HL-60/S4 treated with retinoic acid at 250 ng/mL for 4 days and 3 days (cell line): ENCODE measurements around the gene KCTD2.
"Not testable (repeated sequence)": the region's sequence is repeated elsewhere in the genome, so short reads cannot be mapped to it uniquely, and the experiment has no call there.

Source experiments
- in situ Hi-C: fragments of 300-500 bp; cut with MboI; formaldehyde crosslinking; loops from 2 replicates; pipeline ENCODE4 v1.7.0; 2022; ENCODE audit warnings: low sequenced_read_pairs

KCTD2 gene

GRCh38 chr17:75046407-75047289, at the start of gene KCTD2, which contains the start of gene ATP5PD:
KCTD2 (plus strand) TSS chr17:75047225; CDS start chr17:75047251, 26 bp downstream.
ATP5PD (minus strand) TSS chr17:75046969; CDS start chr17:75042650, 4,319 bp downstream.
- in situ Hi-C loops, result no loop called here

- in situ Hi-C loops, result no loop called here
These were observed 48.2 kb upstream of the KCTD2 start for GRCh38 chr17:74998783-74999182.

- in situ Hi-C loops, result no loop called here
These were observed 47.5 kb upstream of the KCTD2 start for GRCh38 chr17:74999523-74999922.

- in situ Hi-C loops, result no loop called here
These were observed 44.8 kb upstream of the KCTD2 start for GRCh38 chr17:75001915-75002843.

- in situ Hi-C loops, result no loop called here
These were observed 43.7 kb upstream of the KCTD2 start for GRCh38 chr17:75003070-75003956.

GRCh38 chr17:75003957-75004355, 43.1 kb upstream of the KCTD2 start:
- in situ Hi-C loops, result no loop called here

GRCh38 chr17:75004371-75004770, 42.7 kb upstream of the KCTD2 start:
- in situ Hi-C loops, result no loop called here

- in situ Hi-C loops, result no loop called here
These were observed 41.7 kb upstream of the KCTD2 start for GRCh38 chr17:75005291-75005690.

- in situ Hi-C loops, result not testable (repeated sequence)
These were observed 40.9 kb upstream of the KCTD2 start for GRCh38 chr17:75006084-75006483.

- in situ Hi-C loops, result no loop called here
These were observed 40.4 kb upstream of the KCTD2 start for GRCh38 chr17:75006653-75007052.

- in situ Hi-C loops, result no loop called here
These were observed 38.7 kb upstream of the KCTD2 start for GRCh38 chr17:75008373-75008772.

- in situ Hi-C loops, result no loop called here
These were observed 37.8 kb upstream of the KCTD2 start for GRCh38 chr17:75009139-75009724.

- in situ Hi-C loops, result no loop called here
These were observed 36.2 kb upstream of the KCTD2 start for GRCh38 chr17:75010683-75011400.

GRCh38 chr17:75011401-75012095, 35.5 kb upstream of the KCTD2 start:
- in situ Hi-C loops, result no loop called here

- in situ Hi-C loops, result no loop called here
These were observed 35.0 kb upstream of the KCTD2 start for GRCh38 chr17:75012096-75012345.

GRCh38 chr17:75012346-75013091, 34.5 kb upstream of the KCTD2 start, which contains the start of gene MRPL58:
MRPL58 (plus strand) TSS chr17:75012670; CDS start chr17:75012687, 17 bp downstream.
- in situ Hi-C loops, result no loop called here

- in situ Hi-C loops, result no loop called here
These were observed 33.9 kb upstream of the KCTD2 start for GRCh38 chr17:75013092-75013559.

- in situ Hi-C loops, result no loop called here
These were observed 27.9 kb upstream of the KCTD2 start for GRCh38 chr17:75019146-75019545.
